Measurements from ENCODE around the gene TCF12.
"Not testable (repeated sequence)": the region's sequence is repeated elsewhere in the genome, so short reads cannot be mapped to it uniquely, and the experiment has no call there.

Gene TCF12

DNA sequence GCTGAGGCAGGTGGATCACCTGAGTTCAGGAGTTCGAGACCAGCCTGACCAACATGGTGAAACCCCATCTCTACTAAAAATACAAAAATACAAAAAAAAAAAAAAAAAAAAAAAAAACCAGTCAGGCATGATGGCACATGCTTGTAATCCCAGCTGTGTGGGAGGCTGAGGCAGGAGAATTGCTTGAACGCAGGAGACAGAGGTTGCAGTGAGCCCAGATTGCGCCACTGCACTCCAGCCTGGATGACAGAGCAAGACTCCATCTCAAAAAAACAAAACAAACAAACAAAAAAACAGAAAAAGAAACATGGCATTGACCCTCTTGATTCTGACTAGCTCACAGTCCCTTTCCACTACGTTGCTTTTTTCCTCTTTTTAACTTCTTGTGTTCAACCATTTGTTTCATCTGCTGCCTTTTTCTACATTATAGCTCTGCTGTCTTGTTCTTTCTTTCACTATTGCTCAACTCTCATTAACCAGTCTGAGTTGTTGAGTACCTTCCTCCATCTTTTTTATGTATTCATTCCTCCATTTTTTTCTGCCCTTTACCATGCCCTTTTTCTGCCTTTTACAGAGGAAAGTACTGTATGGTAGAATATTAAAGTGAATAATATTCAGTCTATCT is 179.6 kb downstream of the TCF12 start:
- not testable (repeated sequence) for DNase-seq

DNA sequence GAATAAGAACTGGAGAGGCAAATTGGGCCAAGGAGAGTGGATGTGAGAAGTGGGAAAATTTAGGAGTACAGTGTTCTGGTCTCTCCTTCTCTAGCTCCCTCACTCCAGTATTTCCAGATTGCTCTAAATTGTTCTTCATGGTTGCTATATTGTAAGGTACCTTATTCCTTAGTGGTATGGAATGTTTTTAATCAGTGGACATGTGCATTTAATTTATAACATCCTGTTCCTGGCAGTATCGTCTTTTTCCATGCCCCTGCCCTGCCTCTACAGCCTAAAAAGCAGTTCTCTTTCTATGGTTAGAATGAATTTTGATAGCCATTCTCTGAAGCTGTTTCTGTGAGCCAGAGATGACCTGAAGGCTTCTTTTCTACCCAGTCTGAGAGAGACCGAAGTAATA is 180.5 kb downstream of the TCF12 start:
- DNase-seq = no peak

DNA sequence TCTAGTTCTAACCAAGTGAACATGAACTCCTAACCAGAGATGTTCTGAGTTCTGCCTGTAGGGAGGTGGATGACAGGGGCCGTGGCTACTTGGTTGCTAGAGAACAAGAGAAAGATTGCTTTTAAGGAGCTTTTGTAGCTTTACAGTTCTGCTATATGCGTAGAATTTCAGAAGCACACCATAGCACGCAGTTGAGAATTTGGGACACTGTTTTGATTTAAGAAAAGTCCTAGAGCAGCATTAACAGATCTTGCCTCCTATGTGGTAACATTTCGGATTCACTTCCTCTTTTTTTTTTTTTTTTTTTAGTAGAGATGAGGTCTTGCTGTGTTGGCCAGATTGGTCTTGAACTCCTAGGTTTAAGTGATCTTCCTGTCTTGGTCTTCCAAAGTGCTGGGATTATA is 181.7 kb downstream of the TCF12 start:
- no peak for DNase-seq

DNA sequence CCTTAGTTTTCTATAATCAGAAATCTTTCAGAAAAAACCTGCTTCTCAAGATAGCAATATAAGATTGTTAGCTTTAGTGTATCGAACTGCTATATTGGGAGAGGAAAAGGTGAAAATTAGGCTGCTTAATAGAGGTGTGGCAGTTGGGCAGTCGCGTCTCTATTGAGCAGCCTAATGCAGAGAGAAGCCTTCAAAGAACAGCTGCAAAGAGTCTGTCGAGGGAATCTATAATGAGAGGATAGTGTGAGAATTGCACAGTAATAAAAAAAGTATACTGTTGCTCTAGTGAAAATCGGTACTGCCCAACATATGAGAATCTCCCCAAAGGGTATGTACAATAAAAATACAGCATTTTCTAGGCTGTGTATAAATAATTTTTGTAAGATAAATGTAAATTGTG is 184.4 kb downstream of the TCF12 start:
- DNase-seq = no peak

DNA sequence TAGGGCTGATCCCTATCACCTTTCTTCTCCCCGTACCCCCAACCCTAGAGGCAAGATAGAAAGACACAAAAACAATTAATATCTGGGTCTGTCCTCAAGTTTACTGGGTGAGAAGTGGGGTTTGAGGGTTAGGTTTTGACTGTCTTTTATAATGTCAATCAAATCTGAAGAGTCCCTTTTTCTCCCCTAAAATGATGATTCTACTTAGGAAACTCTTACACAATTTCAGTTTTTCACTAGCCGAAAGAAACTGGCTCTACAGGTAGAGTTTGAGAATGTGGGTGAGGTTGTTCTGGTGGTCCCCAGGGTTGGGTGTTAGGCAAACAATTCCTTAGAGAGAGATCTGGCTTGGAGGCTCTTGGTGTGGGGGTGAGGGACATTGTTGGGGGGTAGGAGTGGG is 189.9 kb downstream of the TCF12 start:
- no peak for DNase-seq

DNA sequence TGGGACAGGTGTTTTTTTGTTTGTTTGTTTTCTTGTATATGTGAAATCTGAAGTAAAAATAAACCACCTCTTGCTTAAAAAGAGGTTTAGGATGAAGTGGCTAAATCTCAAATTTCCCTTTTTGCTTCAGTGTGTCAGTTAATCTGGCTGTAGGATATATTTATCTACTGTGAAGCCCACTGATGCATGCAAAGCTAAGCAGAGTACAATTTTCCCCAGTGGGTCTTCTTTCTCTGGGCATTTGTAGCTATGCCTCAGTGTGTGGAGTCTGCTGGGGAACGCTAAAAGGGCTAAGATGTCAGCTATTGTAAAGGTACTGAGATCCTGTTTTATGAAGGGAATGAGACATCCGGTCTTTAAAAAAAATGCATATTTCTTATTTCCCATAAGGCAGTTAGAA is 190.6 kb downstream of the TCF12 start:
- no peak for DNase-seq

DNA sequence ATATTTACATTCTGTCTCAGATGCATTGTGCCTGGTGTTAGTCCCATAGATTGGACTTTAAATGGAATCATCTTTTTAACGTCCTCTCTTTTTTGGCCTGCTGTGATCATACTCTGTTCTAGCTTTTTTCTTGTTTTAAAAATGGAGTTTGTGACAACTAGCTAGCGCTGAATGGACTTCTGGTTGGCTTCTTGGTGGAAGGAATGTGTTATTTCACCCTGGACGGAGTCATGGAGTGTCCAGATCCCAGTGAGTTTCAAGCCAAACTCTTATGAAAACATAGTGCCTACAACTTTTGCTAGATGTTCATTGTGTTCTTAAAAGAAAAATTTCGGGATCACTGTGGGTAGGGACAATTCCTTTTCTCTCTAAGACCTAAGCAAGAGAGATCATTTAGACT is 192.6 kb downstream of the TCF12 start:
- DNase-seq = no peak

DNA sequence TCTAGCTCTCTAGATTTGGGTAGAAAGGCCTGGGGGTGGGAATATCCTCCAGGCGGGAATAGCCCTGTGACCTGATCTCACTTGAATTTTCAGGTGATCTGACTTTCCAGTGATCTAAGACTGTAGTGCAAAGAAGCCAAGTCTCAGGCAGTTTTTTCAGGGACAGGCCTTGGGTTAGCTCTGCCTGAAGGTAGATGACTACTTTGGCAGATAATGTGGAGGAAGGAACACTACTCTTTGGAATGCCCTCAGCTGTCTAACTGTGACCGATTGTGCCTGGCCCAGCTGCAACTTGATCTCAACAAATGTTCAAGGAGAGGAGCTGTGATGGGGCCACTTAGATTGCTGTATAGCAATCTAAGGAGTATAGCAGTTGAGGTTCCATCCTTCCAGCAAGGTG is 193.7 kb downstream of the TCF12 start:
- no peak for DNase-seq

DNA sequence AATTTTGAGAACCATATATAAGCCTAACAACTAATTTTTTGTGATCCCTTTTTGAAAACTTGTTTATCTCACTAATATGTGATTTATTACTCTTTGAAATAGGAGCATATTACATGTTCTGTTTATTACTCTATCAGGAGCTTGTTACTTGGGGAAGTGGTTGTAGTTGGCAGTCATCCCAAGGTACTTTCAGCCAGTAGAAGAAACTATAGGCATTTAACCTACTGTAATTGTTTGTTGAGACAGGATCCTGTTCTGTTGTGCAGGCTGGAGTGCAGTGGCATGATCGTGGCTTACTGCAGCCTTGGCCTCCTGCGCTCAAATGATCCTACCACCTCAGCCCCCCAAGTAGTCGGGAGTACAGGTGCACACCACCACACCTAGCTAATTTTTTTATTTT is 195.6 kb downstream of the TCF12 start:
- DNase-seq = no peak

DNA sequence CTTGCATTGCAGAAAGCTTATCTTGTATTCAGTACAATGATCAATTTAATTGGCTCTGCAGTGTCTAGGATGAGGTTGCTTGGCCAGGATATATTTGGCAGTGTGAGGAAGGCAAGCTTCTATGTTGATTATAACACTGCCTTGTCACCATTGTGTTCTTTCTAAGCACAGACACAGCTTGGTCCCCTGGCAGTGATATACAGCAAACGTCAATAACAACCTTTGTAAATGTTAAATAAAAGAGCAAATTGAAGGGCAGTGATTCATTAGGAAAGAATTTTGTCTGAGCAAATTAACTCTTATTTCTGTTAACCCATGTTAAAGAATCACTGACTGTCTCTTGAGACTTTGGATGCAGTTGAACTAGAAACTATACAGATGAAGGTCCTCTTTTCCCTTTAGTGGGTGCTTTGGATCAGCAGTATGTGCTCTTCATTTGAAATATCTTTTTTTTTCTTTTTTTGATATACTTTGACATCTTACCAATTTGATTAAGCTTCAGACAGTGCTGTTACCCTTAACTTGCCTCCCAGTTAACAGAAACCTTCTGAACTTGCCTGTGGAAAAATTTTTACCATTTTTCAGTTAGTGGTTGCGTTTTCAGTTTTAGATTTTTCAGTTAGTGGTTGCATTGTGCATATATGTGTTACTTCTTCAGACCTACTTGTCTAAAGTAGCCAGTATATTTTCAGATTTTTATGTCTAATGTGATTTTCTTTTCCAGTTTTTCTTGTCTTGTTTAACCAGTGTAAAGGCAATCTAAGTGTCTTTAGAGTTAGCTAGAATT is 199.8 kb downstream of the TCF12 start:
- no peak for DNase-seq

DNA sequence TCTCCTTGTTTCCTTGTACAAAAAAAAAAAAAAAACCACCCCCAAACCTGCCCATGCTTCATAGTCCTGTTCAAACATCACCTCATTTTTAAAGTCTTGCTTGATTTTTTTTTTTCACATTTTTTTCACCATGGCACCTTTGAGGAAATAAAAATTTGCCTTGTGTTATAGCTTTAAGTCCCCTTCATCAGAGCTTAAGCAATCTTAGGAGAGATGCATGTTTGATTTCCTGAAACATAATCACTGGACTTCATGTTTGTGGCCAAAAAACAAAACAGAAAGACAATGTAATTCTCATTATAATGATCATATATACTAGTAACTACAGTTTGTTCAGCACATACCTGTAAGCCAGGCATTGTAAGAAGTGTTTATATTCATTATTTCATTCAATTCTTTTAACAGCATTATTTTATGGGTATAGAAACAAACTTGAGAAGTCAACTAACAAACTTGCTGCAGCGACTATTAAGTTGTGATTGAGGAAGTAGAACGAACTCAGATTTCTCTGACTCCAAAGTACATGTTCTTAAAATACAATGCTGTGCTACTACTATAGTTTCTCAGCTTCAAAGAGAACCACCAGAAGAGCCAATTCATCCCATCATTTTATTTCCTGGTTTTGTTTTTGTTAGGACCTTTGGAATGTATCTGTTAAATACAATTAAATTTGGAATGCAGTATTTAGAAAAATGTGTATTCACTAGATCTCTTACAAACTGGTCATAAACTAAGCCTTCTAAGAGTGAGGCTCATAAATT is 203.8 kb downstream of the TCF12 start:
- no peak for DNase-seq

DNA sequence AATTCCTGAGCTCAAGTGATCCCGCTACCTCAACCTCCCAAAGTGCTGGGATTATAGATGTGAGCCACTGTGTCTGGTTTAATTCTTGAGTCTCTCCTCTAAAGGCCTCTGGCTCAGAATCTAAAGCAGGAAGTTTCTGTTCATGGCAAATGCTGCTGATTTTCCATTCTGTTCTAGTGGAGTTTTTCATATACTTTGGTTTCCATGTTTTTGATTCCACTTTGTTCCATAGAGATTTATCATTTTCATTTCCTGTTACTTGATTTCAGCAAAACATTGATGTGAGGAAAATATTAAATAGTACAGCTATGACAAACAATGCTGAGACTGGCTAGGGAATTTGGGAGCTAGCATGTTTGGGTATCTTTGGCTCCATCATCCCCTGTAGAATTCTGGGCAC is 205.6 kb downstream of the TCF12 start:
- DNase-seq = no peak

DNA sequence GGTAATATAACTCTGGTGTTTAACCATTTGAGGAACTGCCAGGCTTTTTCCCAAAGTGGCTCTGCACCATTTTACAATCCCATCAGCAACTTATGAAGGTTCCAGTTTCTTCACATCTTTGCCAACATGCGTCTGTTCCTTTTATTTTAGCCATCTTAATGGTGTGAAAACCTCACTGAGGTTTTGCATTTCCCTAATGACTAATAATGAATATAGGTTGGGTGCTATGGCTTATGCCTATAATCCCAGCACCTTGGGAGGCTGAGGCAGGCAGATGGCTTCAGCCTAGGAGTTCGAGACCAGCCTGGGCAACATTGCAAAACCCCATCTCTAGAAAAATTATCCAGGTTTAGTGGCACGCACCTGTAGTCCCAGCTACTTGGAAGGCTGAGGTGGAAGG is 210.6 kb downstream of the TCF12 start:
- no peak for DNase-seq

DNA sequence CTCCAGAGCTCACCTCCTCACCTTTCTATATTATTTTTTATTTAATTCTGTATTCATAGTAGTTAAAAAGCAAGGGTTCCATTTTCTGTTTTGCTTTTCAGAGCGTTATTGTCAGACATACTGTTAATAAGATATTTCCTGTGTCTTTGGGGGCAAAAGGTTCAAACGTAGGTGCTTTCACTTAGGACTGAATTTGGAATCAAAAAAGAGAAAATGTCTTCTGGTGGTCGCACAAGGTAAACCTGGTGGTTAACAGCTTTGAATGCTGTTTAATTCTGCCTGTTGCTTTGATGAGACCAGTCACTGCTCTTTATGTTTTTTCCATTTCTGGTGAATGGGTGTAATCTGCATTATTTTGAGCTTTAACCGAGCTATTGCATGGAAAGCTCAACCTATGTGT is 212.5 kb downstream of the TCF12 start:
- DNase-seq = no peak

DNA sequence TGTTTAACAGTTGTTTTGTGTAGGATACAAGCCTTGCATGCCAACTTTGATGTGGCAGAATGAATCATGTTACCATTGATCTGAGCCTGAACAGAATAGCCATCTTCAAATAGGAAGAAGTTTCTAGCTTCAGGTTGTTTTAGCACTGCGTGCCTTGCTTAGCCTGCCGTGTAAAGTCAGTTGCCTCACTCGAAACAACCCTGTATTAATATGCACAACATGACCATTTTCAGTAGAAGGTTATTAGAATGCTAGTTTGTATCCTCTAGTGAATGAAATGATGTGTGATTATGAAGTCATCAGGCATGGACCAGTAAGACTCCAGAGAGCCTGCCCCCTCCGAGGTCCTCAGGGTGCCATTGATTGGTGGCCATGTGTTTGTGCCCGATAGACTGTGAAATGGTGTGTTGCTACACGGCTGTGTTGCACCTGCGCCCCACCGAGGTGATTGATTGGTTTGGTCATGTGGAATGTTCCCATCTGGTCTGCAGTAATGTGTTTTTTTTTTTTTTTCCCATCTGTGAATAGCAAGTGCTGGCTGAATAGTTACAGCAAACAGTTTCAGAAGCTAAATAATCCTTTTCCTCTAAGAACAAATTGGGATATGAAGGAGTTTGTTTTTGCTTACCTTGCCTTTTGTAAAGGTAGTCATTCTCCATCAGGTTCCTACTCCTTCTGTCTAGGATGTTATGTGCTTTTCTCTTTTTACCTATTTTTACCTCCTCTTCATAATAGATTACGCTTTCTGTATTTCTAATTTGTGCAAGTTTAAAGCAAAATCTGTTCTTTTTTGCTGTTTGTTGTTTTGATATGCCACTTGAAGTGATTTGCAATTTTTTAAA is 214.9 kb downstream of the TCF12 start:
- DNase-seq = no peak

DNA sequence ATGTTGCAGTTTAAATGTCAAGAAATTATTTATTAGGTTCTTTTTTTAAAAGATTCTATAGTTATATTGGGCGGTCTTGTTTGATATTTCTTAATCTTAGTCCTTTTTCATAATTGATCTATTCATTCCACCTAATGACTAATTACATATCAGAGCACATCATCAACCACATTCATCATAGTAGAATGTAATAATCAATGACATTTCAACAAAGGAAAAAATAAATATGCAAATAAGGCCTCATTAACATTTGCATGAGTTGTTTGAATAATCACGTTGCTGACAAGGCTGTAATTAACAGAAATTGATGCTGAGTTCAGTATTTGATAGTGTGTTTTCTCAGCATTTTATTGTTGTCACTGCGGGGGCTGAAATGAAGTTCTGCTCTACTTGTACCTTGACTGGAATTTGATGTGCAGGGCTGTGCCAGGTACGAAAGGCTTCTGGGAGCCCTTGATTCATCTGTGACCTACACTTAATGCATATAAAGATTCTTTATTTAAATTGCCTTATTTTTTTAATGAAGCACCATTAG is 215.7 kb downstream of the TCF12 start:
- DNase-seq = no peak

DNA sequence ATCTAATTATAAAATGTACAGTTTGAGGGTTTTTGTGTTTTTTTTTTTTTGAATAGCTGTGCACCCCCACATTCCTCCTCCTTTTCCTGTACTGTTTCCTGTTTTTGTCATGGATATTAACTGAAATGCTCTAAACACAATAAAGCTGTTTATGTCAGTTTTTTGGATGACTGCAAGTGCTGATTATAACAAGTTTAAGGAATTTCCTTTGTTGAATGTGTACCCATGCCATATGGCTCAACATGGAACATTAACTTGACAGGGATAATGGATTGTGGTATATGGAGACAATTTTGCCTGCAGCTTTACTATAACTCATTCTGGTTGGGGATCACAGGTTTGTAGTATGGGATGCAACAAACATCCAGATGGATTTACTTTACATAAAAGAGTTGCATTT is 216.4 kb downstream of the TCF12 start:
- DNase-seq = no peak

DNA sequence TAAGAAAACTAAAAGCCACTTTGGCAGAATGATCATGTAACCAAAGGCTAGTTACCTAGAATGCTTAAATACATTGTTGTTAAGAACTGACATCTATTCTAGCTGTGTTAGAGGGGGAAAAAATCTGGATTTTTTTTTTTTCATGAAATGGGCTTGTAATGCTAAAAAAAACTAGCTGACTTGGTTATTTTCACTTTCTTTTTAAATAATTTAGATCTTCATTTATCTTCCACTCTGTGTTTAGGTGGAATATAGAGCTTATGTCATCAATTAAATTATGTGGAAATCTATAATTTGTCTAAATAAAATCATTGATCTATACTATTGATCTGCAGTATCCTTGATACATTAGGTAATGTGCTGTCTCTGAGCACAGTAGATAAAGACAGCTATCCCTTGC is 217.4 kb downstream of the TCF12 start:
- no peak for DNase-seq

DNA sequence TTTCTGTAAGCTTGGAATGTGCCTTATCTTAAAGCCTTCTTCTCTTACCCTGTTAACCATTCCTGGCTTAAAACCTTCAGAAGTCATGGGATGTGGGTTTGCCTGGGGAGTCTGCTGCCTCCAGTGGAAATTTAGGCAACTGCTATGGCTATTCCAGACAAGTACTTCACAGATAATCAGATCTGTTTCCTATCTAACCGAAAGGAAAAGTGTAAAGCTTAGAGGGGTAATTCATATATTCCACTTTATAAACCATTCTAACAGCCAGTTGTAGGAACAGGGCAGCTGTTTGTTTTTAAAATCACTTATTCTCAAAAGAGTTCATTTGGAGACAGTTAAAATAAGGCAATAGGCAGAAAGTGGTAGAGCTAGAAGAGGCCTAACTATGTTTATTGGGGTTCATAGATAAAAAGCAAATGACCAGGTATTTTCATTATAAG is 219.9 kb downstream of the TCF12 start:
- no peak for DNase-seq

DNA sequence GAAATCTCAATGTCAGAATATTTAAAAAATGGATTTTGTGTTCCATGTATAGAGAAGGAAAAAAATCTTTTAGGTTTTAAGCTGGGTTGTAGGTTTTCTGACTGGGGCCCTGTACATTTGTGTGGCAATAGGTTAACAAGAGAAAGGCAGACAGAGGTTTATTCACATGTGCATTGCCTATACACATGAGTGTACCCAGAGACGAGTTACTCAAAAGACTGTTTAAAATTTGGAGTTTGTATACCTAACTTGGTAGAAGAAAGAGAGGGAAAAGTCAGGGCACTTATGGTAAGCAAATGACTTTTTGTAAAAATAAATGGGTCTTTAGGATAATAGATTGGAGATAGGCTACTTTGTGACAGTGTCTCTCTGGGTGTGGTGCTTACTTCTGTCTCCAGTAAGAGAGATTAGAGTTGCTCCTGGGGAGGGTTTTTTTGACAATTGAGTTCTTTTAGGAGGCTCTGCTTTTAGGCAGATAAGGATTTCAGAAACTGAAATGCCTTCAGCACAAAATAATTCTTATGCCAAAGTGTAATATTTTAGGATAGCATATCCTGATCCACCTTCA is 225.2 kb downstream of the TCF12 start:
- no peak for DNase-seq

DNA sequence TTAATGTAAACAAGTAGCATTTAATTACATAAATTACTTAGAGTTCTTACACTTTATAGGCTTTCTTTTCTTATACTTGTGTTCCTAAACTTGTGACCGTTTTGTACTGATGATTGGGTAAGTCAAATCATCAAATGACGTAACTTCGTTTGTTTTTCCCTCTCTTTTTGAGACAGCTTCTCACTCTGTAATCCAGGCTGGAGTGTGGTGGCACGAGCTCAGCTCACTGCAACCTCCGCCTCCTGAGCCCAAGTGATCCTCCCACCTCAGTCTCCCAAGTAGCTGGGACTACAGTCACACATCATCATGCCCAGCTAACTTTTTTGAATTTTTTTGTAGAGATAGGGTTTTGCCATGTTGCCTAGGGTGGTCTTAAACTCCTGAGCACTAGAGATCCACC is 226.0 kb downstream of the TCF12 start:
- DNase-seq = no peak

DNA sequence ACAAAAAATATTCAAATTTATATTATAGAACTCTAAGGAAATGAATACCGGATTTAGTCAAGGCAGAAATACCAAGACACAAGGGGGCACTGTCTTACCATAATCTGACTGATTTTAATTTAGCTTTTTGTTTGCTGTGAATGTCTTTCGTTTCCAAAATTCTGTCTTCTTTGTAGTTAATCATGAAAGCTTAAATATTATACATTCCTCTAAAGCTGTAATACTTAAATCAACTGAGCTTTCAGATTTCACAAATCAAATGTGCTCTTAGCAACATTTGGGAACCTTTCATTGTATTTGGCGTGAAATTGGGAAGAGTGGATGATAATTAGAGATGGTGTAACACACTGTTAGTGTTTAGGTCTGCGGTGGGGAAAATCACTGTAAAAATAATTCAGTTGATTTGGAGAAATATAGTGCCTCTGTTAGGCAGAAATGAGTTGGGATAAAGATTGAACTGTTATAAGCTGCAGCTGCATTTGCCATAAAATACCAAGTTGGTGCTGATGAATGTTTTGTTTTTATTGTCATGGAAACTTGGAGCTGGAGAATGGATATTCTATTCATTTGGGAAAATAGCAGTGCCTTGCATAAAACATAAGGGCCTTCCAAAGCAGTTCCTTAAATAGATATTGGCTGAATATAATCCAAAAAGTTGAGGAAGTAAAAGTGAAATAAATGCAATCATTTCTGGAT is 228.2 kb downstream of the TCF12 start:
- no peak for DNase-seq

Data from stimulated activated CD4-positive, alpha-beta T cell treated with anti-CD3 and anti-CD28 coated beads, Interleukin-4, amount 100 ng/mL, for 1 hour (primary cell).